DMS53 treated with DMSO at 0.1 percent for 48 hours (cell line): Measurements from ENCODE around the gene FOXRED1.
"Not testable (repeated sequence)": the region's sequence is repeated elsewhere in the genome, so short reads cannot be mapped to it uniquely, and the experiment has no call there.

Source experiments
- DNase-seq: peaks from one replicate; lab custom pipeline; 2025; ENCODE audit not compliant: unreplicated experiment; lab: John Stamatoyannopoulos, UW

Gene FOXRED1

GRCh38 chr11:126268708-126269579 lies at the start of gene FOXRED1, which contains the start of gene SRPRA:
Gene FOXRED1 (plus strand): TSS chr11:126269154. CDS start chr11:126269207, 53 bp downstream.
Gene SRPRA (minus strand): TSS chr11:126268895. CDS start chr11:126268804, 91 bp downstream.
- DNase-seq: peak; percentile 97

DNA sequence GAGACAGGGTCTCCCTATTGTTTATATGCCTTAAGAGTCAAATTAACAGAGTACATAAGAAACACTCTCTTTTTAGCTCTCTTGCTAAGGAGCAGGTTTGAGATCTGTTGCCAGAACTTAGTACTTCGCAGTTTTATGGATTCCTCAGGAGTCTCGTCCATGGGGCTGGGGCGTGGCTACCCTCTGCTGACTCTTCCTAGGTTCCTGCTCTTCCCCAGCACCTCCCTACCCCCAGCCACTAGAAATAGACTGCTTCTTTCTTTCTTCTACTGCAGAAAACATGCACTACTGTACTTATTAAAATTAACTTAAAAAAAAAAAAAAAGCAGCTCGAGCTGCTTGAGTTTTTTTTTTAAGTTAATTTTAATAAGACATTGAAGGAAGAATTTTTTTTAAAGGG lies 49.4 kb upstream of the FOXRED1 start:
- DNase-seq: no peak

DNA sequence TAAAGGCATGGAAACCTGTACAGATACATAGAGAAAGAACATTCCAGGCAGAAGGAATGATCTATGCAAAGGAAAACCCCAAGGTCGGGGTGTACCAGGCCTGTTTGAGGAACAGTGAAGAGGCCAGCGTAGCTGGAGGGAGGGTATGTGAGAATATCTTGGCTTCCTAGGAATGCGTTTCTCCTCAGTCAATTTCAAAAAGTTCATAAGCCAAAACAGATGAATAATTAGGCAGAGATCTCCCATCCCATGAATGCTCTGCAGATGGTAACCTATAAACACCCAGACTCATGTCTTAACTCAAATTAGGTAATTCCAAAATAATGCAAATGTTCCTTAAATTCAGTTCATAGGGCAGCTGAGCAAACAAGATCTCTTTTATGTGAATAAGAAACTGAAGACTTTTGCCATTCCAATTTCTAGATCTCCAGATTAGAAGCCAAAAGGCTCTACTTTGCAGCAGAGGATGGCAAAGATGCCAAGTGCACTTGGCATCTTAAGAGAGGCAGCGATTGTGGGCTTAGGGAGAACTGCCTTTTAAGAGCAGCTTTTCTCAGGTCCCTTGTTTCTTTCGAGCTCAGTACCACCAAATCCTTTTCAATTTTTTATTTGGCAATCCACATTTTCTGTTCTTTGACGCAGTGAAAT lies 44.2 kb upstream of the FOXRED1 start:
- DNase-seq: no peak

DNA sequence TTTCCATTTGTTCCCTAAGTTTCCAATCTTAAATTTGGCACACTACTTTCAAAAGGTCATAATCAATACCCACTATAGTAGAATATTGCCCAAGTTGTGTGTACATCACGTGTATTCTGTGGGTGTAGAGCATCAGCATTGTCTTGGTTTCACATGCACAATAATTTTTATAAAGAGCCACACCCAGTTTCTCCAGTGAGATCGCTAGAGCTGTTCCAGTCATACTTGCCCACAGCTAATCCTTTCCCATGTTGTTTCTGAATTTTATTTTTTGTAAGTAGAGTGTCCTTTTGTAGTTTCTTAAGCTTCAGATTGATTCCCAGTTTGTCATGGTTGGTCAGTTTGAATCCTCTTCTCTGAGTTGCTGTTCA lies 43.7 kb upstream of the FOXRED1 start:
- DNase-seq: no peak

DNA sequence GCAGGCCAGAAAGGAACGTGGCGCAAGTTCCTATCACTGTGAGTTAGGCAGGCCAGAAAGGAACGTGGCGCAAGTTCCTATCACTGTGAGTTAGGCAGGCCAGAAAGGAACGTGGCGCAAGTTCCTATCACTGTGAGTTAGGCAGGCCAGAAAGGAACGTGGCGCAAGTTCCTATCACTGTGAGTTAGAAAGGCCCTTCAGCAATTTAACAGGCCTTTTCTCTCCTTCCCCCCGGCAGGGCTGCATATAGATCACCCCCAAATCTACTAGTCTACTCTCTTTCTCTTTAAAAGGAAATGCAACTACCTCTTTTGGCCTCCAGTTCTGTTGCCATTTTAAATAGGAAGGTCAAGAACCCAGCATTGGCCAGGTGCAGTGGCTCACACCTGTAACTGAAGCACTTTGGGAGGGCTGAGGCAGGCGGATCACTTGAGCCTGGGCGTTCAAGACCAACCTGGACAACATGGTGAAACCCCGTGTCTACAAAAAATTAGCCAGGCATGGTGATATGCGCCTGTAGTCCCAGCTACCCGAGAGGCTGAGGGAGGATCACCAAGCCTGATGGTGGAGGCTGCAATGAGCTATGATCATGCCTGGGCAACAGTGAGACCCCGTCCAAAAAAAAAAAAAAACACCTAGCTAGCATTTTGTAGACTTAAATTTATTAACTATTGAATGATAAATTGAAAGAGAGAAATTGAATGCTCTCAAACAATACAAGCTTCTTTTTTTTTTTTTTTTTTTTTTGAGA lies 42.4 kb upstream of the FOXRED1 start:
- DNase-seq: no peak

DNA sequence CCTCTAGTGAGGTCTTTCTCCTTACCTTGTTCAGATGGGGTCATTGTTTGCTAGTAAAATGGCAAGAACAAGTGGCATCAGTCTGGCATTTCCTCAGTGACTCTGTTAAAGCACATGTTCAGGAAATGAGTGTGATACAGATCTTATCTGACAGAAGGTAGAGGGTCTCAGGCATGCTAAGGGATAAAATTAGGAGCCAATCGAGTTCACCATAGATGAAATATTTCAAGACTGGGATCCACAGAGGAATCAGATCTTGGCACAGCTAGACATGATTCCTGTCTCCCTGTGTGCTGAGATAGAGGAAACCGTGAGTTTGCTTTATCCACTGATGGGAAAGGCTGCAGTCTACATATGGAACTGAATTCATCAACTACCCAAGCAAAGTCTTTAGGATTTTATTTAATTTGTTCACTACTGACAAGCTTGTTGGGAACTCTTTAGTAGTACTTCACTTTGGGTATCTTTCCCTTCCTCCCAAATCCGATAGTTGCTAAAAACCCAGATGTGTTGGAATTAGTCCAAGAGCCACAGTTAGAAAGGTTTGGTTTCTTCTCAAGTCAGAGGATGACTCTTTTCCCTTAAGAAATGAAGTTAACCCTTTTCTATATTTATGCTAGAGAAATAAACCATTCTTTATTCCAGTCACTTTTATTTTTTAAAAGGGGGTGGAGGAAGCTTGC lies 39.0 kb upstream of the FOXRED1 start:
- DNase-seq: no peak

- no peak for DNase-seq
These were observed 37.1 kb upstream of the FOXRED1 start for GRCh38 chr11:126231725-126232459.

GRCh38 chr11:126232683-126233082 lies 36.3 kb upstream of the FOXRED1 start:
- DNase-seq: no peak

GRCh38 chr11:126233391-126233790 lies 35.6 kb upstream of the FOXRED1 start:
- DNase-seq: no peak

GRCh38 chr11:126246636-126247035 lies 22.3 kb upstream of the FOXRED1 start:
- DNase-seq: no peak

GRCh38 chr11:126253265-126253664 lies 15.7 kb upstream of the FOXRED1 start:
- DNase-seq: no peak

DNA sequence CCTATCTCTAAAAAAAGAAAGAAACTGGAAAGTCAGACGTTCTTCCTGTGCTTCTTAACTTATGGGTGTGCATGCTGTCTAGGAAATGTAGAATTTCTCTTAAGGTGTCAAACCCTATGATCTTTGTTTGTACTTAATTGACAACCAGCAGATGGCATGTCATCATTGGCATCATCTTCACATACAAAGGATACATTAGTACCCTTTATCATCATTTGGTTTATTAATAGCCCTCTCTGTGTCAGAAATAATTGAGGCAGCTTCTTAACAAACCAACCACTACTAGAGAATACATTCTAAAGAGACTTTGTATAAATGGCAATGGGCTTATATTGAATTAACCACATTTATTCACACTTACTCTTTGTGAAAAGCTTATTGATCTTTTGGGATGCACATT lies 14.1 kb upstream of the FOXRED1 start:
- DNase-seq: no peak

DNA sequence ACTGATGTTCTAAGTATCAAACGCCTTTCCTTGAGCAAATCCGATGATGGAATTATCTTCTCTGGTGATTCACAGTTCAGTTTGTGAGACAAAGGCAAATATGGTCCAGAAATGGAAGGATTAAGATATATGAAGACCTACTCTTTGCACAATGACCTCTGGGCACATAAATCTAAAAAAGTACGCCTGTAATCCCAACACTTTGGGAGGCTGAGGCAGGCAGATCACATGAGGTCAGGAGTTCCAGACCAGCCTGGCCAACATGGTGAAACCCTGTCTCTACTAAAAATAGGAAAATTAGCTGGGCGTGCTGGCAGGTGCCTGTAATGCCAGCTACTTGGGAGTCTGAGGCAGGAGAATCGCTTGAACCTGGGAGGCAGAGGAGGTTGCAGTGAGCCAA lies 13.4 kb upstream of the FOXRED1 start:
- DNase-seq: not testable (repeated sequence)

- DNase-seq: no peak
These were observed 12.7 kb upstream of the FOXRED1 start for GRCh38 chr11:126256216-126256615.

DNA sequence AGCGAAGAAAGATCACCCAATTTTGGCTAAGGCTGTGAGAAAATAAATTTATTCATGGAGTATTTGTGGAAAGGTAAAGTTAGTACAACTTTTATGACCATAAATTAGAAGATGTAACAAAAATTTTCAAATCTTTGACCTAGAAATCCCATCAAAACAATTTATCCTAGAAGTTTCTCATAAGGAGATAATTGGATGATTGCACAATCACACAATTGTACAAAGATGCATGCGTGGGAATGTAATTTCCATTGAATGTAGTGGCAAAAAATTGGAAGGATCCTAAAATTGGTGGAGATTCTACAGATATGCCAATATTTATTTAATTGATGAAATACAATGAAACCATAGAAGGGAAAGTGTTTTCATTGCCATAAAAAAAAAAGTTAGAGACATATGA lies 11.8 kb upstream of the FOXRED1 start:
- DNase-seq: no peak

DNA sequence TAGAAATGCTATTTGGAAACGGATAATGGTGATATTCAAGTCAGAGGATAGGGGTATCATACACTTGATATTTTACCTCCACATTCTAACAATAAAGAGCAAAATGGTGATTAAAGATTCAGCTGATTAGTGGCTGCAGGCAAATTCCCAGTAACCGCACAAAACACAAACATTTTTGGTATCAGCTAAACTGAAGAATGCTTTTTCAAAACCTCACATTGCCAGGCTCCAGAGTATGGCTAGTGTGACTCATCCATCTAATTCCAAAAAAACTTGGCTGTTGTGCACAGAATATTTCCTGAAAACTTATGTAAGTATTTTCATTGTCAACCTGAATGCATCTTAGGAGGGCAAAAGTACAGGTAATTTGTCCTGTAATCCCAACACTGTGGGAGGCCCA lies 11.2 kb upstream of the FOXRED1 start:
- no peak for DNase-seq

- no peak for DNase-seq
These were observed 6.7 kb upstream of the FOXRED1 start for GRCh38 chr11:126262216-126262615.

GRCh38 chr11:126263489-126263888 lies 5.5 kb upstream of the FOXRED1 start:
- DNase-seq: no peak

GRCh38 chr11:126265811-126266210 lies 3.1 kb upstream of the FOXRED1 start:
- DNase-seq: no peak

DNA sequence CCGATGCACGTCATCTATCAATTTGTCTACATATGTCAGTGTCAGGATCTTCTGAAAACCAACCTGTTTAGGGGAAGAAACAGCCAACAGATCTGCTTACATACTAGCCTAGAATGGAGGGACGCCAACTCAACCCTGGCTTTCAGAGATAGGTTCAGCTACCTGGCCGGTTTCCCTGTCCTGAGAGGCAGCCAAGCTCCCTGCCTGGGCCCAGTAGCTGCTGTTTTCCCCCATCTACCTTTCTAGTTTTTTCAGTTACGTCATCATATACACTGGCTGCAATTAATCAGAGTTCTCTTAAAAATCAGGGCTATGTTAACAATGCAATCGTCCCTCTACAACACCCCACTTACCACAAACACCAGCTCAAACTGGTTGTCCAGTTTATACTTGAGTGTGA lies 1.3 kb upstream of the FOXRED1 start:
- no peak for DNase-seq

DNA sequence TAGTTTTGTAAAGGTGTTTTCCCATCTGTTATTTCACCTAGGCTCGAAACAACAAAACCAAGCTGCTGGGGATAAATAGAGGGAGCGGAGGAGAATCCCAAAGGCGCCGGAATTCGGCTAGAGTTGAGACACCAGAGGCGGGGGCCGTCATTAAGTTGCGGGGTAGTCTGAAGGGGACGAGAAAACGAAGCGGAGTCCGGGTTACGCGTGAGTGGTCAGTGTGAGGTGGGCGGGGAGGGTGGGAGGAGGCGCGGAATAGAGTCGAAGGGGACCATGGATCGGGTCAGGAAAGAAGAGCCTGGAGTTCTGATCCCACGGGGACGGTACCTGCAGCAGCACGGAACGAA lies 620 bp upstream of the FOXRED1 start:
- no peak for DNase-seq
